ENCODE measurements around the gene SACS. TPM values are rescaled to one million over a fixed set of nuclear protein-coding genes. Genes with fewer than 3 reads are reported as not detected.

SACS gene
- total RNA-seq, 4 donors from 2014 or later, result 4.4 to 7.6 (median 5.5) TPM

GRCh38 chr13:23466144-23467002 is 32.9 kb upstream of the SACS start:
- DNase-seq, result peak; percentile 57
- Histone ChIP-seq H3K27ac (peak overlapping the region; percentile 59 to 87 (median 70)), H3K9me3 (no peaks in the 10 kb centered on the region), H3K4me1 (peaks cover 0 to 13% (median 9%) of the 10 kb centered on the region in 4 donors), H3K36me3 (no peaks in the 10 kb centered on the region), H3K4me3 (peak overlapping the region; percentile 20 to 53 (median 30)), H3K27me3 (peaks cover 7% of the 10 kb centered on the region)
- intact Hi-C loops (cut with DNase I; ENCODE audit: low total_unique reads), result loop anchor here (10.0 kb wide), 1 partner anchor 408 kb away; no protein-coding TSS in a partner anchor
- no peak for TF ChIP-seq POLR2AphosphoS5 (IDR thresholded peaks at IDR 0.05)
- TF ChIP-seq CTCF (IDR thresholded peaks at IDR 0.05), result peak; percentile 35 to 61 (median 53)
- WGBS, 2 donors (ENCODE audit: low coverage in 1 of 2), result 1 to 40% methylated on average over 1 to 48 of the region's 64 CpGs
- in situ Hi-C loops (cut with MboI; ENCODE audit: low pct_ligation_motif_present in 1 of 4, low pct_unique_long_range_greater_than_20kb in 1 of 4, low sequenced_read_pairs in 3 of 4), result loop anchor here (10.0 to 25.0 kb wide), 2 partner anchors 396 to 408 kb away; no protein-coding TSS in a partner anchor

GRCh38 chr13:23463661-23464060 is 30.2 kb upstream of the SACS start:
- in situ Hi-C loops (cut with MboI; ENCODE audit: low pct_ligation_motif_present in 1 of 4, low pct_unique_long_range_greater_than_20kb in 1 of 4, low sequenced_read_pairs in 3 of 4), result loop anchor here (10.0 to 25.0 kb wide), 2 partner anchors 399 to 411 kb away; no protein-coding TSS in a partner anchor
- WGBS, 2 donors (ENCODE audit: low coverage in 1 of 2), result 88 to 92% methylated on average over 4 of the region's 4 CpGs
- intact Hi-C loops (cut with DNase I; ENCODE audit: low total_unique reads), result loop anchor here (10.0 kb wide), 1 partner anchor 411 kb away; no protein-coding TSS in a partner anchor
- Histone ChIP-seq H3K27ac (no peak overlapping the region), H3K4me3 (no peak overlapping the region), H3K4me1 (peaks cover 0 to 13% (median 9%) of the 10 kb centered on the region in 4 donors), H3K27me3 (peaks cover 7% of the 10 kb centered on the region), H3K36me3 (no peaks in the 10 kb centered on the region), H3K9me3 (no peaks in the 10 kb centered on the region)
- no peak for DNase-seq
- TF ChIP-seq POLR2A (IDR thresholded peaks at IDR 0.05) (no peak), CTCF (IDR thresholded peaks at IDR 0.05) (no peak), EP300 (IDR thresholded peaks at IDR 0.05; ENCODE audit: low read depth) (no peak), POLR2AphosphoS5 (IDR thresholded peaks at IDR 0.05) (no peak)

- intact Hi-C loops (cut with DNase I; ENCODE audit: low total_unique reads) (loop anchor here (10.0 kb wide), 1 partner anchor 412 kb away; no protein-coding TSS in a partner anchor), in situ Hi-C loops (cut with MboI; ENCODE audit: low pct_ligation_motif_present in 1 of 4, low pct_unique_long_range_greater_than_20kb in 1 of 4, low sequenced_read_pairs in 3 of 4) (loop anchor here (10.0 to 25.0 kb wide), 2 partner anchors 399 to 412 kb away; no protein-coding TSS in a partner anchor)
- Histone ChIP-seq H3K4me3 (no peak overlapping the region), H3K27me3 (peaks cover 7% of the 10 kb centered on the region), H3K27ac (no peak overlapping the region), H3K4me1 (peaks cover 0 to 13% (median 9%) of the 10 kb centered on the region in 4 donors), H3K9me3 (no peaks in the 10 kb centered on the region), H3K36me3 (no peaks in the 10 kb centered on the region)
- no peak for DNase-seq
- WGBS, 2 donors (ENCODE audit: low coverage in 1 of 2), result 45 to 51% methylated on average over 3 of the region's 3 CpGs
- TF ChIP-seq POLR2A (IDR thresholded peaks at IDR 0.05), result no peak
These were observed 29.5 kb upstream of the SACS start for GRCh38 chr13:23462815-23463559.

GRCh38 chr13:23461544-23461943 is 28.0 kb upstream of the SACS start:
- intact Hi-C loops (cut with DNase I; ENCODE audit: low total_unique reads) (loop anchor here (10.0 kb wide), 1 partner anchor 413 kb away; no protein-coding TSS in a partner anchor), in situ Hi-C loops (cut with MboI; ENCODE audit: low pct_ligation_motif_present in 1 of 4, low pct_unique_long_range_greater_than_20kb in 1 of 4, low sequenced_read_pairs in 3 of 4) (loop anchor here (10.0 to 25.0 kb wide), 2 partner anchors 401 to 413 kb away; no protein-coding TSS in a partner anchor)
- H3K4me1 ChIP-seq, result peaks cover 0 to 6% (median 5%) of the 10 kb centered on the region in 4 donors
- WGBS, 2 donors (ENCODE audit: low coverage in 1 of 2), result 73 to 80% methylated on average over 1 to 3 of the region's 3 CpGs
- no peak for DNase-seq
- no peaks in the 10 kb centered on the region for H3K9me3 ChIP-seq
- TF ChIP-seq CTCF (IDR thresholded peaks at IDR 0.05) (no peak), POLR2AphosphoS5 (IDR thresholded peaks at IDR 0.05) (no peak), POLR2A (IDR thresholded peaks at IDR 0.05) (no peak), EP300 (IDR thresholded peaks at IDR 0.05; ENCODE audit: low read depth) (no peak)
- no peak overlapping the region for H3K4me3 ChIP-seq
- H3K27me3 ChIP-seq, result peaks cover 7% of the 10 kb centered on the region
- no peaks in the 10 kb centered on the region for H3K36me3 ChIP-seq
- H3K27ac ChIP-seq, result no peak overlapping the region
